Ascending aorta (tissue), 2 donors: ENCODE results near the gene DNPEP. TPM values are rescaled to one million over a fixed set of nuclear protein-coding genes. Genes with fewer than 3 reads are reported as not detected.
A peak's percentile ranks its signal among the peaks of the same experiment; 100 is the strongest.

Experiments
- DNase-seq, 2 donors: peaks; one replicate each; pipeline ENCODE4 v3.0.0-alpha.2; 2019; ENCODE audit warnings: low spot score in 2 of 2
- H3K27ac ChIP-seq, 2 donors: fragments of 200-600 bp; sonication (generic); one replicate each; pipeline ENCODE4 v1.5.1; 2016 to 2017; ENCODE audit warnings: mild to moderate bottlenecking in 1 of 2
- H3K27me3 ChIP-seq: fragments of 200-600 bp; sonication (generic); one replicate; pipeline ENCODE4 v1.5.1; 2017
- H3K36me3 ChIP-seq, 2 donors: fragments of 200-600 bp; sonication (generic); one replicate each; pipeline ENCODE4 v1.5.1; 2016
- H3K4me1 ChIP-seq, 2 donors: fragments of 200-600 bp; sonication (generic); one replicate each; pipeline ENCODE4 v1.5.1; 2016 to 2017; ENCODE audit warnings: mild to moderate bottlenecking in 1 of 2
- H3K4me3 ChIP-seq, 2 donors: fragments of 200-600 bp; sonication (generic); one replicate each; pipeline ENCODE4 v1.5.1; 2016 to 2017; ENCODE audit warnings: mild to moderate bottlenecking in 1 of 2
- H3K9me3 ChIP-seq, 2 donors: fragments of 200-600 bp; sonication (generic); one replicate each; pipeline ENCODE4 v1.5.1; 2016
- intact Hi-C: fragments of 100-400 bp; cut with DNase I; formaldehyde crosslinking; loops from one replicate; pipeline ENCODE4 v1.15.1; 2023
- total RNA-seq: library from RNA; depleted of rRNA; stranded (reverse); fragments of >200 nt; gene quantifications from one replicate; pipeline ENCODE4 v1.1.0, GENCODE V29; 2016
- TF ChIP-seq, protein P1 (sequence below), 3 experiments: fragments of 200-600 bp in 2 of 3; fragments of 450-650 bp in 1 of 3; sonication (generic) in 2 of 3; IDR thresholded peaks; one replicate each; pipeline ENCODE4 v1.5.1; 2016 to 2019; ENCODE audit warnings: antibody characterized with exemption in 3 of 3, mild to moderate bottlenecking in 1 of 3, moderate library complexity in 1 of 3

The DNPEP gene
- total RNA-seq, 1 donor from 2014 or later = 113 TPM

- Histone ChIP-seq H3K27ac (peak overlapping the region; percentile 38 to 52), H3K4me3 (peak overlapping the region in 1 of 2 donors; percentile 50)
- TF ChIP-seq, protein P1, sequence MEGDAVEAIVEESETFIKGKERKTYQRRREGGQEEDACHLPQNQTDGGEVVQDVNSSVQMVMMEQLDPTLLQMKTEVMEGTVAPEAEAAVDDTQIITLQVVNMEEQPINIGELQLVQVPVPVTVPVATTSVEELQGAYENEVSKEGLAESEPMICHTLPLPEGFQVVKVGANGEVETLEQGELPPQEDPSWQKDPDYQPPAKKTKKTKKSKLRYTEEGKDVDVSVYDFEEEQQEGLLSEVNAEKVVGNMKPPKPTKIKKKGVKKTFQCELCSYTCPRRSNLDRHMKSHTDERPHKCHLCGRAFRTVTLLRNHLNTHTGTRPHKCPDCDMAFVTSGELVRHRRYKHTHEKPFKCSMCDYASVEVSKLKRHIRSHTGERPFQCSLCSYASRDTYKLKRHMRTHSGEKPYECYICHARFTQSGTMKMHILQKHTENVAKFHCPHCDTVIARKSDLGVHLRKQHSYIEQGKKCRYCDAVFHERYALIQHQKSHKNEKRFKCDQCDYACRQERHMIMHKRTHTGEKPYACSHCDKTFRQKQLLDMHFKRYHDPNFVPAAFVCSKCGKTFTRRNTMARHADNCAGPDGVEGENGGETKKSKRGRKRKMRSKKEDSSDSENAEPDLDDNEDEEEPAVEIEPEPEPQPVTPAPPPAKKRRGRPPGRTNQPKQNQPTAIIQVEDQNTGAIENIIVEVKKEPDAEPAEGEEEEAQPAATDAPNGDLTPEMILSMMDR (IDR thresholded peaks at IDR 0.05) = no peak
These were observed 19.0 kb downstream of the DNPEP start for GRCh38 chr2:219368690-219369191.

GRCh38 chr2:219362524-219363164 is 25.1 kb downstream of the DNPEP start:
- DNase-seq = no peak
- TF ChIP-seq, protein P1 (IDR thresholded peaks at IDR 0.05) = no peak
- intact Hi-C loops = no loop called here

More at GRCh38 chr2:219368690-219369191, 19.0 kb downstream of the DNPEP start:
- Histone ChIP-seq H3K9me3 (no peaks in the 10 kb centered on the region), H3K27me3 (no peaks in the 10 kb centered on the region), H3K36me3 (peaks cover 5 to 6% of the 10 kb centered on the region in 2 donors), H3K4me1 (peaks cover 4 to 8% of the 10 kb centered on the region in 2 donors)
- intact Hi-C loops = no loop called here
- DNase-seq = no peak

GRCh38 chr2:219362072-219362471 is 25.6 kb downstream of the DNPEP start:
- H3K27me3 ChIP-seq = no peaks in the 10 kb centered on the region
- peaks cover 0 to 3% of the 10 kb centered on the region in 2 donors for H3K4me1 ChIP-seq
- no peak for DNase-seq
- intact Hi-C loops = no loop called here
- no peak overlapping the region for H3K27ac ChIP-seq
- no peak overlapping the region for H3K4me3 ChIP-seq
- no peaks in the 10 kb centered on the region for H3K9me3 ChIP-seq
- TF ChIP-seq, protein P1 (IDR thresholded peaks at IDR 0.05) = no peak
- H3K36me3 ChIP-seq = no peaks in the 10 kb centered on the region

More at GRCh38 chr2:219362524-219363164, 25.1 kb downstream of the DNPEP start:
- H3K36me3 ChIP-seq = no peaks in the 10 kb centered on the region
- H3K27ac ChIP-seq = no peak overlapping the region
- no peak overlapping the region for H3K4me3 ChIP-seq
- no peaks in the 10 kb centered on the region for H3K27me3 ChIP-seq
- H3K9me3 ChIP-seq = no peaks in the 10 kb centered on the region
- H3K4me1 ChIP-seq = peaks cover 0 to 3% of the 10 kb centered on the region in 2 donors

DNA sequence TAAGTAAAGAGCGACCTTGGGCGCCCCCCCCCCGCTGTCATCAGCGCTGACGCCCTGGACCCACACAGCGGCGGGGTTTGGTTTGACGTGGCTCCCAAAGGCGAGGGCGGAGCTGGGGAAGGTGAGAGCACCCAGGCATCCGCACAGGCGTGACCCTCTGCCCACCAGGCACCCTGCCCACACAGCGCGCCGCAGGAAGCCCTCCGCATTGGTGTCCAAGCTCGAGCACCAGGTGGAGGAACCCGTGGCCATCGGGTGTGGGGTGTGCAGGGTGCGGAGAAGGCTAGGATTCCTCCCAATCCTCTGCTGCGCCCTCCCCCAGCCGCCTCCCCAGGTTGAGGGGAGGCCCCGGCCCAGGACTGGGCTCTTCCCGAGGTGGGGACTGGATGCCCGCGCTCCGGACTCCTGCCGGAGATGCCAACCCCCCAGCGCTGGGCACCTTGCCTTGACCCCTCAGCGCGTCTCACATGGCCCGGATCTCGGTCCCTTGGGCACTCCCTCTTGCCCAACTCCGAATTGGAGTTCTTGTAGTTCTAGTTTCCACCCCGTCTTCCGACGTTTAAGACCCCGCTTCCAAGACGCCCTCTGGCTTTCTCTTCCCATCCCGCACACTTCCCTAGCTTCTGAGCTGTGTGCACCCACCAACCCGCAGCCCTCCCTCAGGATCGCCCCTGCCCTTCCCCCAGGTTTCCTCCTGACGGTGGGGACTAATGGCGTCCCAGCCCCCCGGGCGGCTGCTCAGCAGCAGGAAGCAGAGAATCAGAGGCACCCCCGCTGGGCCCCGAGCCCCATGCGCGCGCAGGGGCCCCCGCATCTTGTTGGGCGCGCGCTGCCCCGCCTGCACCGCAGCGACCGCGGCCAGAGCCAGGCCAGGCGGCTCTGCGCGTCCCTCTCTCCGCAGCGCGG is 29.3 kb downstream of the DNPEP start:
- intact Hi-C loops = no loop called here
- Histone ChIP-seq H3K27me3 (no peaks in the 10 kb centered on the region), H3K36me3 (no peaks in the 10 kb centered on the region), H3K4me3 (peak overlapping the region in 1 of 2 donors; percentile 13), H3K4me1 (peaks cover 0 to 3% of the 10 kb centered on the region in 2 donors), H3K27ac (no peak overlapping the region), H3K9me3 (no peaks in the 10 kb centered on the region)
- TF ChIP-seq, protein P1 (IDR thresholded peaks at IDR 0.05) = no peak
- no peak for DNase-seq

GRCh38 chr2:219356834-219357233 is 30.9 kb downstream of the DNPEP start:
- TF ChIP-seq, protein P1 (IDR thresholded peaks at IDR 0.05) = no peak
- Histone ChIP-seq H3K36me3 (no peaks in the 10 kb centered on the region), H3K9me3 (no peaks in the 10 kb centered on the region), H3K27me3 (no peaks in the 10 kb centered on the region), H3K4me1 (peaks cover 0 to 3% of the 10 kb centered on the region in 2 donors), H3K4me3 (no peak overlapping the region), H3K27ac (no peak overlapping the region)
- no peak for DNase-seq
- intact Hi-C loops = no loop called here
